Endothelial cell of umbilical vein (primary cell): ENCODE measurements around the gene GABBR2. TPM values are rescaled to one million over a fixed set of nuclear protein-coding genes. Genes with fewer than 3 reads are reported as not detected.

Experiments
- BruUV-seq: library from RNA; stranded (reverse); fragments of 400-500 nt; replicated peaks from 2 replicates; lab custom pipeline; 2021; lab: Mats Ljungman, UMichigan
- CTCF ChIA-PET: fragments of 300-600, 350-600 bp; sonication (Branson Sonifier 250); formaldehyde crosslinking; loops from one replicate; lab custom pipeline; 2021; ENCODE audit warnings: antibody characterized with exemption, inconsistent platforms; lab: Charles Lee
- POLR2A ChIA-PET: fragments of 300-600, 350-600 bp; sonication (Branson Sonifier 250); formaldehyde crosslinking; loops from one replicate; lab custom pipeline; 2021; ENCODE audit warnings: antibody characterized with exemption, inconsistent platforms; lab: Charles Lee
- DNase-seq: peaks from one replicate; pipeline ENCODE4 v3.0.0-alpha.2; 2011; ENCODE audit warnings: low read depth, low spot score
- FAIRE-seq: peaks from 2 replicates; lab custom pipeline; 2011; peaks lifted over from hg19 to GRCh38; lab: Jason Lieb, UNC
- H2AFZ ChIP-seq: 2 replicates; pipeline ENCODE4 v1.6.0; 2012; ENCODE audit warnings: low read depth, low read length, control low read depth, inconsistent platforms
- H3K27ac ChIP-seq: 2 replicates; pipeline ENCODE4 v1.5.1; 2011; ENCODE audit warnings: low read depth, mild to moderate bottlenecking, control low read depth, low read length, moderate library complexity; ENCODE audit not compliant: insufficient read depth
- H3K27me3 ChIP-seq, 2 experiments: 2 replicates each; pipeline versions ENCODE4 v1.6.0 to v1.6.1; 2011; ENCODE audit warnings: low read length in 2 of 2, mixed read lengths in 1 of 2; ENCODE audit not compliant: control insufficient read depth in 2 of 2, insufficient read depth in 2 of 2
- H3K36me3 ChIP-seq, 2 experiments: 2 replicates in 1 of 2; 3 replicates in 1 of 2; pipeline ENCODE4 v1.5.1; 2011; ENCODE audit warnings: low read length in 2 of 2, mild to moderate bottlenecking in 1 of 2, moderate library complexity in 1 of 2; ENCODE audit not compliant: control insufficient read depth in 2 of 2, insufficient read depth in 2 of 2; ENCODE audit errors: extremely low read depth in 1 of 2
- H3K4me1 ChIP-seq: 3 replicates; pipeline ENCODE4 v1.5.1; 2011; ENCODE audit warnings: mild to moderate bottlenecking, low read length; ENCODE audit not compliant: control insufficient read depth, insufficient read depth; ENCODE audit errors: extremely low read depth
- H3K4me2 ChIP-seq: 2 replicates; pipeline ENCODE4 v1.6.1; 2011; ENCODE audit warnings: low read length, control low read depth, mixed read lengths; ENCODE audit not compliant: insufficient read depth
- H3K4me3 ChIP-seq, 3 experiments: fragments of 200-600 bp in 1 of 3; sonication (generic), shearing (Covaris generic) in 1 of 3; replicated peaks in 1 of 3; 2 replicates each; pipeline ENCODE4 v1.5.1; 2011 to 2016; ENCODE audit warnings: control low read depth in 3 of 3, low read length in 3 of 3, mild to moderate bottlenecking in 2 of 3, inconsistent platforms in 1 of 3, low read depth in 1 of 3, moderate library complexity in 1 of 3; ENCODE audit not compliant: insufficient read depth in 1 of 3
- H3K79me2 ChIP-seq: 2 replicates; pipeline ENCODE4 v1.6.0; 2012; ENCODE audit warnings: low read length, inconsistent platforms; ENCODE audit not compliant: control insufficient read depth, insufficient read depth
- H3K9ac ChIP-seq: replicated peaks from 2 replicates; pipeline ENCODE3; 2011; ENCODE audit warnings: low read length, control low read depth; ENCODE audit not compliant: insufficient read depth; ENCODE audit errors: extremely low read depth
- H3K9me1 ChIP-seq: replicated peaks from 3 replicates; pipeline ENCODE4 v1.6.0; 2011; ENCODE audit warnings: mild to moderate bottlenecking, low read length; ENCODE audit not compliant: control insufficient read depth, insufficient read depth; ENCODE audit errors: extremely low read depth
- H3K9me3 ChIP-seq: replicated peaks from 2 replicates; pipeline ENCODE4 v1.5.1; 2012; ENCODE audit warnings: low read length, inconsistent platforms; ENCODE audit not compliant: control insufficient read depth, insufficient read depth
- H4K20me1 ChIP-seq: replicated peaks from 2 replicates; pipeline ENCODE3; 2011; ENCODE audit warnings: mild to moderate bottlenecking, low read length; ENCODE audit not compliant: control insufficient read depth, insufficient read depth; ENCODE audit errors: extremely low read depth
- EZH2 ChIP-seq: IDR thresholded peaks from 2 replicates; pipeline ENCODE4 v1.6.1; 2012; ENCODE audit warnings: borderline replicate concordance, low read depth, mild to moderate bottlenecking, moderate library complexity, low read length, inconsistent platforms; ENCODE audit not compliant: severe bottlenecking
- FOS ChIP-seq: IDR thresholded peaks from 2 replicates; pipeline ENCODE4 v1.6.1; 2011; ENCODE audit warnings: mild to moderate bottlenecking, low read length, moderate library complexity, borderline replicate concordance; ENCODE audit not compliant: insufficient read depth
- GATA2 ChIP-seq: IDR thresholded peaks from 2 replicates; pipeline ENCODE4 v1.7.0; 2011; ENCODE audit warnings: low read depth, mild to moderate bottlenecking, moderate library complexity, mixed read lengths, low read length; ENCODE audit not compliant: insufficient read length, insufficient read depth
- JUN ChIP-seq: IDR thresholded peaks from 2 replicates; pipeline ENCODE4 v1.6.1; 2011; ENCODE audit warnings: borderline replicate concordance, low read depth; ENCODE audit not compliant: insufficient read length, insufficient read depth
- MYC ChIP-seq: IDR thresholded peaks from one replicate; pipeline ENCODE4 v1.6.1; 2011; ENCODE audit warnings: mild to moderate bottlenecking, low read depth, low read length
- POLR2A ChIP-seq: IDR thresholded peaks from 2 replicates; pipeline ENCODE4 v1.6.1; 2012; ENCODE audit warnings: low read depth, mild to moderate bottlenecking, control low read depth, low read length
- POLR2AphosphoS5 ChIP-seq: IDR thresholded peaks from 2 replicates; pipeline ENCODE4 v1.6.1; 2012; ENCODE audit warnings: low read depth, mild to moderate bottlenecking, control low read depth, low read length, moderate library complexity; ENCODE audit not compliant: insufficient read depth
- dilution Hi-C: fragments of 300-500 bp; cut with MboI; formaldehyde crosslinking; loops from one replicate; pipeline ENCODE4 v1.15.0; 2019; ENCODE audit warnings: low sequenced_read_pairs; ENCODE audit not compliant: extremely low pct_ligation_motif_present
- intact Hi-C: fragments of 100-400 bp; cut with micrococcal nuclease; formaldehyde crosslinking; loops from one replicate; pipeline ENCODE4 v1.10.0; 2022
- polyA plus RNA-seq, 4 experiments: library from polyadenylated mRNA; depleted of rRNA in 3 of 4; stranded (reverse) in 3 of 4; unstranded in 1 of 4; fragments of >200 nt; gene quantifications; 2 replicates each; pipeline versions ENCODE4 v1.2.1 to v1.2.3, GENCODE V29; 2011 to 2012; ENCODE audit warnings: missing spikeins in 1 of 4
- total RNA-seq: library from RNA; stranded (reverse); gene quantifications from 2 replicates; pipeline ENCODE4 v1.2.3, GENCODE V29; 2021
- TF ChIP-seq, protein P1 (sequence below), 2 donors: IDR thresholded peaks; 1 replicate in 1 of 2; 2 replicates in 1 of 2; pipeline ENCODE4 v1.5.1; 2011; ENCODE audit warnings: low read length in 2 of 2, mild to moderate bottlenecking in 2 of 2, moderate library complexity in 2 of 2, control low read depth in 1 of 2, inconsistent platforms in 1 of 2, low read depth in 1 of 2; ENCODE audit not compliant: insufficient read depth in 1 of 2; ENCODE audit errors: extremely low read depth in 1 of 2
- TF ChIP-seq, protein P2 (sequence below): IDR thresholded peaks from 2 replicates; pipeline ENCODE4 v1.6.1; 2011; ENCODE audit not compliant: insufficient read depth, insufficient read length

Gene GABBR2
- total and polyA plus RNA-seq, 2 donors (not counting 3 experiments of a cell fraction or from before 2014, with no cell fraction given) = 1.1 to 9.2 TPM

DNA sequence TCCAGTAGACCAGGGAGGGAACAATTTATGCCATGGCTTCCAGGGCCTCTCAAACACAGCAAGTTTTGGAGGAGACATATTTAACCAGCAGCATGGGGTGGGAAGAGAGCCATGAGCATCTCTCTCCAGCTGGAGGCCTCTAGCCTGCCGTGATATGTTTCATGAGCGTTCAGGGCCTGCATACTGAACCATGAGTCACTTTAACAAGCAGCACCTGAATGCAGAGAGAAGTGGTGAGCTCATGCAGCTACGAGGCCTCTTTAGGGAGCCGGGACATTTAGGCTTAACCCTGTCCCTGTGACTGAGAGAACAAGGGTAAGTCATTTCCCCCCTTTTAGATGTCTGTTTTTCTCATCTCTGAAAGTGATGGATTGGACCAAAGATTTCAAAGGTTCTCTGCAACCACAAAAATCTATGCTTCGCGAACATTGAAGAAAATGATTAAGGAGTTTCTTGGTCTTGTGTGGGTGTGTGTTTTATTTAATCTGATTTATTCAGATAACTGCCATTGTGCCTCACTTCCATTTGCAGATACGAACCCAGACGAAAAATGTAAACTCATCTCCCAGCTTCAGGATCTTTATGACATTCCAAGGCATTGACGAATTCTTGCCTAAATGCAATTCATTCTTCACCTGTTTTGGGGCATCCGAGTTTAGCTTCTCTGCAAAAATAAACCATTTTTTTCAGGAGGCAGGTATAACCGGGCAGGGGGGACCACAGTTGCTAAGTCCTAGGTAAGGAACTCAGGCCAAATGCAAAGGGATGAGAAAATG, 157.0 kb downstream of the GABBR2 start:
- H3K79me2 ChIP-seq = no peaks in the 10 kb centered on the region
- TF ChIP-seq FOS (no peak), POLR2AphosphoS5 (no peak), MYC (no peak), EZH2 (no peak), GATA2 (no peak), JUN (no peak), POLR2A (no peak)
- TF ChIP-seq, protein P1, sequence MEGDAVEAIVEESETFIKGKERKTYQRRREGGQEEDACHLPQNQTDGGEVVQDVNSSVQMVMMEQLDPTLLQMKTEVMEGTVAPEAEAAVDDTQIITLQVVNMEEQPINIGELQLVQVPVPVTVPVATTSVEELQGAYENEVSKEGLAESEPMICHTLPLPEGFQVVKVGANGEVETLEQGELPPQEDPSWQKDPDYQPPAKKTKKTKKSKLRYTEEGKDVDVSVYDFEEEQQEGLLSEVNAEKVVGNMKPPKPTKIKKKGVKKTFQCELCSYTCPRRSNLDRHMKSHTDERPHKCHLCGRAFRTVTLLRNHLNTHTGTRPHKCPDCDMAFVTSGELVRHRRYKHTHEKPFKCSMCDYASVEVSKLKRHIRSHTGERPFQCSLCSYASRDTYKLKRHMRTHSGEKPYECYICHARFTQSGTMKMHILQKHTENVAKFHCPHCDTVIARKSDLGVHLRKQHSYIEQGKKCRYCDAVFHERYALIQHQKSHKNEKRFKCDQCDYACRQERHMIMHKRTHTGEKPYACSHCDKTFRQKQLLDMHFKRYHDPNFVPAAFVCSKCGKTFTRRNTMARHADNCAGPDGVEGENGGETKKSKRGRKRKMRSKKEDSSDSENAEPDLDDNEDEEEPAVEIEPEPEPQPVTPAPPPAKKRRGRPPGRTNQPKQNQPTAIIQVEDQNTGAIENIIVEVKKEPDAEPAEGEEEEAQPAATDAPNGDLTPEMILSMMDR (IDR thresholded peaks at IDR 0.05; ENCODE audit: extremely low read depth in 1 of 2, insufficient read depth in 1 of 2, low read depth in 1 of 2, low read length in 2 of 2) = no peak
- TF ChIP-seq, protein P2, sequence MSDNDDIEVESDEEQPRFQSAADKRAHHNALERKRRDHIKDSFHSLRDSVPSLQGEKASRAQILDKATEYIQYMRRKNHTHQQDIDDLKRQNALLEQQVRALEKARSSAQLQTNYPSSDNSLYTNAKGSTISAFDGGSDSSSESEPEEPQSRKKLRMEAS = no peak
- no peak overlapping the region for H3K4me3 ChIP-seq
- POLR2A ChIA-PET = no interaction called here
- no peak overlapping the region for H3K27ac ChIP-seq
- no peaks in the 10 kb centered on the region for H4K20me1 ChIP-seq
- H3K9ac ChIP-seq = no peak overlapping the region
- CTCF ChIA-PET = no interaction called here
- no peaks in the 10 kb centered on the region for H3K4me1 ChIP-seq
- no peak overlapping the region for H2AFZ ChIP-seq
- FAIRE-seq (no peak), DNase-seq (no peak)
- H3K9me1 ChIP-seq = no peaks in the 10 kb centered on the region
- H3K4me2 ChIP-seq = no peak overlapping the region
- dilution Hi-C loops = no loop called here
- intact Hi-C loops = no loop called here
- no peaks in the 10 kb centered on the region for H3K36me3 ChIP-seq
- H3K9me3 ChIP-seq = no peaks in the 10 kb centered on the region
- no TSS peak for BruUV-seq
- no peaks in the 10 kb centered on the region for H3K27me3 ChIP-seq
